OCI-LY7 (cell line): ENCODE measurements around the gene CFB.

Experiments used
- CTCF ChIP-seq: fragments of 200-600 bp; sonication (generic); conservative IDR thresholded peaks from 2 replicates; pipeline ENCODE4 v1.5.1; 2014; ENCODE audit warnings: mild to moderate bottlenecking, antibody characterized with exemption, low read length, moderate library complexity, mixed read lengths
- EZH2phosphoT487 ChIP-seq: fragments of 200-600 bp; sonication (generic); IDR thresholded peaks from 2 replicates; pipeline ENCODE4 v1.6.1; 2018; ENCODE audit warnings: low read depth, borderline replicate concordance, mild to moderate bottlenecking, mixed run types, antibody characterized with exemption, low read length, moderate library complexity, mixed read lengths

- TF ChIP-seq CTCF (no peak), EZH2phosphoT487 (no peak)
Measured at GRCh38 chr6:31945154-31945506, 765 bp upstream of the CFB start.
